ENCODE data around the gene MUC7.
"Not testable (repeated sequence)": the region's sequence is repeated elsewhere in the genome, so short reads cannot be mapped to it uniquely, and the experiment has no call there.

Gene MUC7

DNA sequence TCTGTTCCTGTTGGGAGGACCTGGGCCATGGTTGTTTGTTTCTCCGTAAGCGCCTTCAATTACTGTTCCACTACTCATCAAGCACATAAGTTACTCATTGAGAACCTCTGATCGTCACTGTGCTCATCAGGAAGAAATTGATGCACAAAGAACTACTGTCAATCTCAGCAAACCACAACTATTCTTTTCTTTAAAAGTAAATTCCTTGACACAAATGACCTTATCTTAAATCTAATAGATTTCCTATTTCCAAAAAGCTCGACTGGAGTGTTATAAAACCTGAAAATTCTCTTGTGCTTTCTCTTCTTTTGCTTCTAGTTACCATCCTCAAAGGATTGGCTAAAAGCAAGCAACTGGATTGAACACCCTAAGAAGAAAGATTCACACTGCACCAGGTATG, at the start of gene MUC7:
Gene MUC7 (plus strand): TSS at position 301 of the 400 bp plus-strand sequence. CDS start 1,825 bp downstream, outside the sequence.
- DNase-seq (ENCODE audit: low read depth), result no peak

DNA sequence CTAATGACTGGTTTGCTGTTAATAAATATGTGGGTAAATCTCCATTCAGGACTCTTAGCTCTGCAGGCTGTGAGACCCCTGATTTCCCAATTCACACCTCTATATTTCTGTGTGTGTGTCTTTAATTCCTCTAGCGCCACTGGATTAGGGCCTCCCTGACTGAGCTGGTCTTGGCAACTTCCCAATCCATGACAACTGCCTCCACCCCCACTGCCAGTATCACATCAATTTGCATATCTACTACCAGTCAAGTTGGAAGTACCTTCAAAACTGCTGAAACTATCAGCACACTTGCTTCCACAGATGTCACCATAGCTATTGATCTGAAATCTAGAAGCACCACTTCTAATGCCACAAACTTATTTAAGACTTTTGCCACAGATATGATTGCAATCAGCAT, 46.7 kb upstream of the MUC7 start:
- no peak for DNase-seq (ENCODE audit: low read depth)

DNA sequence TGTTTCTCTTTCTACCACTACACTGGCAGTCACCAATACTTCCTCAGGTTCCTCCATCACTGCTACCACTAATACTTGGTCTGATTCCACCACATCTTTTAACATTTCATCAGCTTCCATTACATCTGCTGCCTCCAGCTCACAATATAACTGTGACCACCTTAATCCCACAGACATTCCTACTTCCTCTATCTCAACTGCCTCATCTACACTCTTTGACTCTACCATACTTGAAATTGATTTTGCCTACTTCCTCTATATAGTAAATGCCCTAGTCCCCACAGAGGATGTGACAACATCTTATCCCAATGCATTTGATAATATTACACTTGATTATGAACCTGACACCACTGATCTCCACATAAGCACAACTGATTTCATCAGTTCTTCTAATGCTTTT, 45.2 kb upstream of the MUC7 start:
- DNase-seq (ENCODE audit: low read depth), result no peak

DNA sequence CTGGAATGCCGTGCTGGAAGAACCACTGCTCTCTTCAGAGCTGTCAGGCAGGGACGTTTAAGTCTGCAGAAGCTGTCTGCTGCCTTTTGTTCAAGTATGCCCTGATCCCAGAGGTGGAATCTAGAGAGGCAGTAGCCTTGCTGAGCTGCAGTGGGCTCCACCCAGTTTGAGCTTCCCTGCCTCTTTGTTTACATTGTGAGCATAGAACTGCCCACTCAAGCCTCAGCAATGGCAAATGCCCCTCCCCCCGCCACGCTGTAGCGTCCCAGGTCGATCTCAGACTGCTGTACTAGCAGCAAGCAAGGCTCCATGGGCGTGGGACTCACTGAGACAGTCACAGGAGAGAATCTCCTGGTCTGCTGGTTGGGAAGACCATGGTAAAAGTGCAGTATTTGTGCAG, 34.8 kb upstream of the MUC7 start:
- no peak for DNase-seq (ENCODE audit: low read depth)

DNA sequence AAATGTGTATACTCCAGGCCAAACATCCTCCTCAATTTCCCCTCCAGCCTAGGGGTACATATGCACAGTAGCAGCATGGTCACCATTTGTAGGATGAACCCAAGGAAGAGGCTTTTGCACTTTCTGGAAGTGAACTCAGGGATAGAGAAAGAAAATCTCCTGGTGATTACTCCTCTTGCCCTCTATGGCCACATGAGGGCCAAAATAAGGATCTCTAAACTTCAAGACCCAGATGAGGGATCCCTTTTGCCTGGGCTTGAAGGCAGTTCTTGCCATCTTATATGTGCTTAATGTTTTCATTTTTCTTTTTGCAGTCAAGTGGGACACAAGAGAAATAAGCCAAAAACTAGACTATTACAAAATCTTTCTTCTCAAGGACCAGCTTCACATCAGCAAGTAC, 29.5 kb upstream of the MUC7 start:
- DNase-seq (ENCODE audit: low read depth), result no peak

DNA sequence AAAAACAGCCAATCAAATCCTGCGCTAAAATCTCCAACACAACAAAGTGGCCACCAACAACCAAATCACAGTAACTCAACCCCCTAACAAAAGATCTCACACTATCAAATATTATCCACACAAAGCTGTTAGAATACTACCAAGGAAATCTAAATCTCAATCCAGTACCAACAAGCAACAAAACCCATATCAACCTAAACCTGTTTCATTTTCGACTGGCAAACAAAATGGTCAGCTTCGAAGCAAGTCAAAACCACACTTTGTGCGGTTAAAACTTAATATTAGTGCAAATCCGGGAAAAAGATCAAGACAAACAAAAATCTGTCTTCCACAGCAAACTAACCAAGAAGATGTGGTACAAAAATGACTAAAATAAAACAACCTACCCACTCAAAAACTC, 28.7 kb upstream of the MUC7 start:
- DNase-seq (ENCODE audit: low read depth), result no peak

DNA sequence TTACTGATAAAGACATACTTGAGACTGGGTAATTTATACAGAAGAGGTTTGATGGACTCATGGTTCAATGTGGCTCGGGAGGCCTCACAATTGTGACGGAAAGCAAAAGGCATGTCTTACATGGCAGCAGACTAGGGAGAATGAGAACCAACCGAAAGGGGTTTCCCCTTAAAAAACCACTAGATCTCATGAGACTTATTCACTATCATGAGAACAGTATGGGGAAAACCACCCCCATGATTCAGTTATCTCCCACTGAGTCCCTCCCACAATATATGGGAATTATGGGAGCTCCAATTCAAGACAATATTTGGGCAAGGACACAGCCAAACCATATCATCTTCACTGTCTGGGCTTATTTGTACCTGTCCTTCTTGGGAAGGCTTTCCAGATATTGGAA, 22.8 kb upstream of the MUC7 start:
- no peak for DNase-seq (ENCODE audit: low read depth)

DNA sequence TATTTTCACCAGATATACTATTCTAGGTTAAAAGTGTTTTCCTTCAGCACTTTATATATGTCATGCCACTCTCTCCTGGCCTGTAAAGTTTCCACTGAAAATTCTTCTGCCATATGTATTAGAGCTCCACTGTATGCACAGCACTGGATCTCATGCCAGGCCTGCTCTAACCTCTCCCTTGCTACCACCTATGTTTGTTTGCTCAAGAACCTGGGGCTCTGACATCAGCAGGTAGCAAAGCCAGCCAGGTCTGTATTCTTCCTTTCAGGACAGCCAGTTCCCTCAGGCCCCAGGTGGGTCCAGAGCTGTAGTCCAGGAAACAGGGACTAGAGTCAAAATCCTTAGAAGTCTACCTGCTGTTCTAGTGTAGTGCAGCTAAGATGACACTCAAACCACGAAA, 19.1 kb upstream of the MUC7 start:
- DNase-seq (ENCODE audit: low read depth), result no peak

DNA sequence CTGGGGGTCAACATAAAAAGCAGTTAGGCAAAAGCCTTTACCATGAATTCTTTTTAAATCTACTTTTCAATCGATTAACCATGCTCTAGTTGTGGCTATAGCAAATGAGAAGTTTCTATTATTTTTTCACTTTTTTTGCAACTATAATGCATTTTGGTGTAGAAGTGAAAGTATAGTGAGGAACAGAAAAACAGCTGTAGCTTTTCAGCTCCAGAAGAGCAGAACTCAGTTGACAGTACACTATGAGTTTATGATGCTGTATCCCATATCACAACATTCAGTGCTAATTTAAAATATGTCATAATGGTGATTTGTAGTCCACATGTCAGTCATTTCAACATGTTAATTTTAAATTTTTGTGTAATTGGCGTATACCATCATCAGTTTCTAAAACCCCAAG, 8.7 kb upstream of the MUC7 start:
- DNase-seq (ENCODE audit: low read depth), result no peak

DNA sequence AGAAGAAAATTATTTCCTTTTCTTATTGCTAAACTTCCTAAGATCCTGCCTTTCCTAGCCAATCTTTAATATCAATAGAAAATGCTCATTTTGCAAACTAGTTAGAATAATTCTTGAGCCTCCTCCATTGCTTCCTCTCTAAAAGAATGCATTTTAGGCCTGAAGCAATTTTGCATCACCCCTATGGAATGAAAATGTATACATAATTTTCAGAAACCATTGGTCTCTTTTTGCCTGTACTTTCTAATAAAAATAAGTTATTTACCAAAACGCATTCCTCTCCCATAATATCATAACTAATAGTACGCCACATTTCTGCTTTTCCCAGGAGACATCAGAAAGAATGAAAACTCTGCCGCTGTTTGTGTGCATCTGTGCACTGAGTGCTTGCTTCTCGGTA, 1.7 kb downstream of the MUC7 start:
- no peak for DNase-seq (ENCODE audit: low read depth)

DNA sequence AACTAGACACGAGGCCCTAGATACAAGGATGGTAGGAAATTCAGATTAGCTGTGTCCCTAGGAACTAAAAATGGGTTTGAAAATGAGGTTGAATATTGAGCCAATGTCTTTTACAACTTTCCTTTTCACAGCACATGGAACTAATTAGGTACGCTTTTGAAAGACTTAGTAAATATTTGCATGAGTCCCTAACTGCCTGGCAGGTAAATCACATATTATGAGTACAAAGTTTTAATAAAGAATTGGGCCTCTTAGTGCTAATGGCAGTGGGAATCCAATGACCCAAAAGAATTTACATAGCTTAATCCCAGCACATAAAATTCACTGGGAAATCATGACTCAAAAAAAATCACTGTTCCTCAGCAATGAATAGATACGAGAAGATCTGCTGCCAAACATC, 16.8 kb downstream of the MUC7 start:
- DNase-seq (ENCODE audit: low read depth), result no peak

DNA sequence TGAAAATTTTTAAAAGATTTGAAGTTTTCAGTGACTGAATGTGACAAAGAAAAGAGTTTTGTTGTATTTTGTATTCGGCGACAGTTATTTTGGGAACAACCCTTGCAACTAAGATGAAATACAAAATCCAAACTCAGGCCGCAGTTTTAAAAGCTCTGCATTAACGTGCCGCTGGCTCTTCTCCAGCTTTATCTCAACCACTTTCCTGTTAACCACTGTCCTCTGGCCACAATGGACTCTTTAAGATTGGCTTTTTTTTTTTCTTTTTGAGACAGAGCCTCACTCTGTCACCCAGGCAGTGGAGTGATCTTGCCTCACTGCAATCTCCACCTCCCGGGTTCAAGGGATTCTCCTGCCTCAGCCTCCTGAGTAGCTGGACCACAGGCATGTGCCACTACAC, 24.2 kb downstream of the MUC7 start:
- no peak for DNase-seq (ENCODE audit: low read depth)

DNA sequence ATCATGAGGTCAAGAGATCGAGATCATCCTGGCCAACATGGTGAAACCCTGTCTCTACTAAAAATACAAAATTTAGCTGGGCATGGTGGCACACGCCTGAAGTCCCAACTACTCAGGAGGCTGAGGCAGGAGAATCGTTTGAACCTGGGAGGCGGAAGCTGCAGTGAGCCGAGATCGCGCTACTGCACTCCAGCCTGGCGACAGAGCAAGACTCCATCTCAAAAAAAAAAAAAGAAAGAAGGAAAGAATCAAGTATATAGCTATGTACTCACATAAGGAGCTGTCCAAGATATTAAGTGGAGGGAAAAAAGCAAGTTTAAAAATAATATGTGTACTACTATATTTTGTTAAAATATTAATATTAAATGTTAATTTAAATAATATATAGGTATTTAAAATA, 29.8 kb downstream of the MUC7 start:
- not testable (repeated sequence) for DNase-seq (ENCODE audit: low read depth)

DNA sequence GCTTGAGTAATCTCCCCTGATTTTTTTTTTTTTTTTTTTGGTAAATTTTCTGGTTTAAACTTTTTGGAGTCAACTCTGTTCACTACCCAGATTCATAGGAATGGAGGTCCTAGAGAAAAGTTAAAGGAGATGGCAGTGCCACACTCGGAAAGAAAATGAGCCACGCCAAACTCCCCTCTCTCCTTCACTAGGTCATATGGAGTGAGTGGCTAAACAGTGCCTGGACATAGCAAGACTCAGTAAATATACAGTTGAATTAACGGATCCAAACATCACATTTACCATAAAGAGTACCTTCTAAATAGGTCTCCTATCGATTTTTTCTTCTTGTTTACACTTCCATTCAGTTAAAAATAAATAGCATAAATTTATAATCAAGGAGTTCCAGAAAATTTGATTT, 32.7 kb downstream of the MUC7 start:
- DNase-seq (ENCODE audit: low read depth), result no peak

DNA sequence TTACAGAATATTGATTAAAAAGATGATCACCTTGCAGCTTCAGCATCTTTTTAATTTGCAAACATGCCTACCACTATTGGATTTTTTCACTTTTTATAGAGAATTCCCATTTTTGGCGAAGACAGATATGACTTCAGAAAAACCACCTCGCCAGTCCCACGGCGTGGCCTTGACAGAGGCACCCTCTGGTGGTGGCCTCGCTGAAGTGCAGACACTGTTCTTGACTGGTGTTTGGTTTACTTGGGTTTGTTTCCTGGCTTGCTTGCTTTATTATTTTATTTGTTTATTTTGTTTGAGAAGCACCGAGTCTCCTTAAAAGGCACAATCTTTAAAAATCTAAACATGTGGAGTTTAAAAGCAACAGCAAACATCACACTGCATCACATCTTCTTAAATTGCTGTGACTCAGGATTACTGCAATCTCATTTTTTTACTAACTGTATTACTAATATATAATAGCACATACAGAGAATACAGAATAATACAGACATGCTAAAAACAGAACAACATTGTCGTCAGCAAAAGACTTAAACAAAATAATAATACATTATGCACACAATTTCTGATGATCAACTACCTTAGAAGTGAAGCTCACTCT, 33.3 kb downstream of the MUC7 start:
- DNase-seq (ENCODE audit: low read depth), result peak; percentile 5

DNA sequence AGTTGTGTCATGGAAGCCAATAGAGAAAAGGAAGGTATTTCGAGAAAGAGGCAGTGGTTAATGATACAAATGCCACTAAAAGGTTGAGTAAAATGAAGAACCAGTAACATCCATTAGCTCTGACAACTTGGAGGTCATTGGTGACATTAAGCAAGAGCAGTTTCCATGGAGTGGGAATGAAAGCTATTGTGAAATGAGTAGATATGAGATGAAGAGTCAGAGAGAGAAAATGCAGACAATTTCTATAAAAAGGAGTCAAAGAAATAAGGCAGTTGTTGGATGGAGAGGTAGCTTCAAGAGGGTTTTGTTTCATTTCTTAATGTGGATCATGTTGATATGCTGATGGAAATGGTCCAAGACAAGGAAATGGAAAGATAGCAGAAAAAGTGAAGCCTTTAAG, 36.8 kb downstream of the MUC7 start:
- no peak for DNase-seq (ENCODE audit: low read depth)

DNA sequence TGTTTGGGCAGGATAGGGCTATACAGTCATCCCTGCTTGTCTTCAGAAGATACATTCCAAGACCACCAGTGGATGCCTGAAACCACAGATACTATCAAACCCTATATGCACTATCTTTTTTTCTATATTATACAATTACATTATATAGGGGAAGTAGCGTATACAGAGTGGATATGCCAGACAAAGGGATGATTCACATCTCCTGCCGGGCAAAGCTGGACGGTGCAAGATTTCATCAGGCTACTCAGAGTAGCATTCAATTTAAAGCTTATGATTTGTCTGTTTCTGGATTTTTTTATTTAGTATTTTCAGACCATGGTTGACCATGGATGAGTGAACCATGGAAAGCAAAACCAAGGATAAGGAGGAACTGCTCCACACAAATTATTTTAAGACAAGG, 39.4 kb downstream of the MUC7 start:
- DNase-seq (ENCODE audit: low read depth), result no peak

DNA sequence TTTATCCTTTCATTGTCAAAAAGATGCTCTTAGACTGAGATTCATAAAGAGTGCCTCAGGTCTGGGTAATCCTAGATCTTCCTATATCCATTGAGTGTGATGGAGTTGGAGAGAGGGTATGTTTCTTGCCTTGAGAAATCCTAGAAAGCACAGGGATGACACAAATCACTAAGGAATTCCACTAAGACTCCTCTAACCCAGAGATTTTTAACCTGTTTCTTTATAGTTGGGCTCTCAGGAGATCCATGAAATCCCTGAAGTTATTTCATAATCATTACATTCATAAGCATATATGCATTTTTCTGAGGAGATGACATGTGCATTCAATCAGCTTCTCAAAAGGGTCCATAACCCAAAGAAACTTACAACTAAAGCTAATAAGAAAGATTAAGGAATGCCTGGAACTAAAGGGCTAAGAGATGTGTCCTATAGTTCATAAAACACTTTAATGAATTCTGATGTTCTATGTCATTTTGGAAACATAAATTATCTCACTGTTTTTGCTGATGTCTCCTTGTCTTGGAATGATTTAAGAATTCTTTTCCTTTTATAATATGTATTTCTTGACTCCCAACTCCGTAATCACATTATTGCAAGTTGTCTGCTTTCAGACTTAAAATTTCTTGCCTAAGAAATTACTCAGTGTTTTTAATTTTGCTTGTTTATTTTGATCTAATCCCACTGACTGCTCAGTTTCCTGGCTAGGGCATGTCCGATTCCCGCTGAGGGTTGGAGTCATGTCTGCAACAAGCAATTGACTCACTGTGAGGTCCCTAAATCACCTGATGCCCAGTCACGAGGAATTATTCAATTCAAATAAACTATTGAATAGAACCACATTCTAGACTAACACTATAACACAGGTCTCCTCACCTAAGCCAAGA, 43.6 kb downstream of the MUC7 start:
- DNase-seq (ENCODE audit: low read depth), result no peak

DNA sequence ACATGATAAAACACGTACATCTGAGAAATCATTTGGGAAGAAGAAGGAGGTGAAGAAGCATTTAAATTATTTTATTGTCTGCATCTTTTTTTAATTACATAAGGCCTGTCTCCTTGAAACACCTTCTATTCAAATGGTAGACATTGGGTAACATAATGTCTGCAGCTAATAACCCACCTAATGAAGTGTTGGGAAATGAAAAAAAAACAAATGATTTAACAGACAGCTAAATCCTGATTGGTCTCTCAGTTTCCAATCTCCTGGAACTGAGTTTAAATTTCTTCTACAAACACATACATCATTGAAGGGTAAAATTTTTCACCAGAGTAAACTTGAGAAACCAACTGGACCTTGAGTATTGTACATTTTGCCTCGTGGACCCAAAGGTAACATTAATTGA, 46.3 kb downstream of the MUC7 start, which contains the start of gene AMTN:
Gene AMTN (plus strand): TSS at position 301 of the 400 bp plus-strand sequence. CDS start 209 bp downstream, outside the sequence.
- DNase-seq (ENCODE audit: low read depth), result no peak

DNA sequence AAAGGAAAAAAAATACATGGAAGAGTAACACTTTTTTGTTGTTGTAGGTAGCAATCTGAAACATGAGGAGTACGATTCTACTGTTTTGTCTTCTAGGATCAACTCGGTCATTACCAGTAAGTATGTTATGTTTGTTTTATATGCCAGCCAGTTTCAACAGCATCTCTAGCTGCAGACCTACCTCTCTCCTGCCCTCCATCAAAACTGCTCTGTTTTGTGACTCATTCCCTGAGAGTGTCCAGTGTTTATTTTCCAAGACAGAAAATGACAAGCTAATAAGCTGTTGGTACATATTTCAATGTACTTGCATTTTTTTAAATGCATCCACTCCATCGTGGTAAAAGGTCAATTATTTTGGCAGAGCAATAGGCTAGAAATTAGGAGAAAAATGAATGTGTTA, 46.7 kb downstream of the MUC7 start:
- DNase-seq (ENCODE audit: low read depth), result no peak

DNA sequence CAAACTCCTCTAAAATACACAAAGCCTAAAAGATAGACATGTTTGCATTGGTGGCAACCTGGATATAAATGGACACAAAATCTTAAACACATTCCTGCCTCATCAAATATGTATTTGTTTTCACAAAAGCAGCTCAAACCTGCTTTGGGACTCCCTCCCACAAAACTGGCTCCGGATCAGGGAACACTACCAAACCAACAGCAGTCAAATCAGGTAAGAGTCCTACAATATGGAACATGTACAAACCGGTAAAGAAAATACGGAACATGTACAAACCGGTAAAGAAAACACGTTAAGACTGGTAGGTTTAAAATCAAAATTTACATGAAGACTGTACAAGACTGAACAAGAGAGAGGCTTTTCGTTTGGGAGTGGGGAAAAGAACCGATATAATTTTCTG, 50.6 kb downstream of the MUC7 start:
- no peak for DNase-seq (ENCODE audit: low read depth)

DNA sequence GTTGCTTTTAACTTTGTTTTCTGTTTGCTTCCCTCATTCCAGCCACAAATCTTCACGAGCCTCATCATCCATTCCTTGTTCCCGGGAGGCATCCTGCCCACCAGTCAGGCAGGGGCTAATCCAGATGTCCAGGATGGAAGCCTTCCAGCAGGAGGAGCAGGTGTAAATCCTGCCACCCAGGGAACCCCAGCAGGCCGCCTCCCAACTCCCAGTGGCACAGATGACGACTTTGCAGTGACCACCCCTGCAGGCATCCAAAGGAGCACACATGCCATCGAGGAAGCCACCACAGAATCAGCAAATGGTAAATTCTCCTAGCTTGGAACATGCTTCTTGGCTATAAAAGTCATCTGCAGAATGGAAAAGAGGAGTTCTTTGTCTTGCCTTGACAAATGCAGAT, 59.0 kb downstream of the MUC7 start:
- DNase-seq (ENCODE audit: low read depth), result no peak

DNA sequence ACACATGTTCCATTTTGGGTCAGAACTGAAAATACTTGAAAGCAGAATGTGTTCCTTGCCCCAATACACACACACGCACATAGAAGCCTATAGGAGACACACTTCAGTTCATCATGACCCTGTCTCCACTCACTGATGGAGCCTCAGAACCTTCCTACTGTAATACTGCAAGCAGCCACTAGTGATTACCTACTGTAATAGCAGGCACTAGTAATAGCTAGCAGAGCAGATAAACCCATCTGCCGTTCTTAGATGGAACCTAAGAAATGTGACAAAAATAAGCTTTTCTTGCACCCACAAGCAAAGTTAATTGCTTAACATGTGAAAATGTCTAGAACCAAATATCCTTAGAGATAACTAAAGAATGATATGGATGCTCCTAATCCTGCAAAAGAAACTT, 60.0 kb downstream of the MUC7 start:
- no peak for DNase-seq (ENCODE audit: low read depth)
